Activated gamma-delta T cell treated with anti-CD3 and anti-CD28 coated beads, Interleukin-2, amount 50 U/mL, for 16 hours (primary cell): ENCODE measurements around the gene MROH7.

Experiments
- DNase-seq: peaks from one replicate; pipeline ENCODE4 v3.0.0-alpha.2; 2020; ENCODE audit warnings: low read depth

The MROH7 gene

GRCh38 chr1:54742282-54742681 is 100.7 kb downstream of the MROH7 start:
- DNase-seq = no peak

- no peak for DNase-seq
These were observed 102.0 kb downstream of the MROH7 start for GRCh38 chr1:54743416-54744226.

- no peak for DNase-seq
These were observed 103.1 kb downstream of the MROH7 start for GRCh38 chr1:54744696-54745095.

GRCh38 chr1:54745274-54745673 is 103.7 kb downstream of the MROH7 start:
- no peak for DNase-seq

GRCh38 chr1:54745864-54746263 is 104.3 kb downstream of the MROH7 start:
- DNase-seq = no peak

- DNase-seq = no peak
These were observed 106.7 kb downstream of the MROH7 start for GRCh38 chr1:54748094-54748835.

GRCh38 chr1:54750596-54750995 is 109.0 kb downstream of the MROH7 start:
- no peak for DNase-seq

- DNase-seq = no peak
These were observed 109.8 kb downstream of the MROH7 start for GRCh38 chr1:54751426-54751825.

- no peak for DNase-seq
These were observed 112.5 kb downstream of the MROH7 start for GRCh38 chr1:54754045-54754444.

GRCh38 chr1:54754486-54755285 is 113.1 kb downstream of the MROH7 start:
- no peak for DNase-seq

GRCh38 chr1:54757833-54758232 is 116.2 kb downstream of the MROH7 start:
- DNase-seq = no peak

GRCh38 chr1:54758678-54759348 is 117.2 kb downstream of the MROH7 start:
- DNase-seq = no peak
